GM23338 (cell line): ENCODE data around the gene FARS2. TPM values are rescaled to one million over a fixed set of nuclear protein-coding genes. Genes with fewer than 3 reads are reported as not detected.

ENCODE experiments used
- ATAC-seq: fragments of 200-7000 bp; cut with Tn5 transposase; 3 replicates; pipeline ENCODE4 v1.9.1; 2020
- DNase-seq: peaks from one replicate; pipeline ENCODE4 v3.0.0-alpha.2; 2015; ENCODE audit warnings: low spot score
- H2AFZ ChIP-seq: fragments of 200-600 bp; sonication (generic); 2 replicates; pipeline ENCODE4 v1.8.0; 2016; ENCODE audit warnings: antibody characterized with exemption, mild to moderate bottlenecking, moderate library complexity
- H3F3A ChIP-seq: fragments of 200-600 bp; sonication (generic); replicated peaks from 2 replicates; pipeline ENCODE4 v1.8.0; 2017; ENCODE audit warnings: antibody characterized with exemption, mixed run types, low read depth
- H3K27ac ChIP-seq: fragments of 200-600 bp; sonication (generic); 2 replicates; pipeline ENCODE4 v1.6.1; 2016; ENCODE audit warnings: low read depth
- H3K27me3 ChIP-seq: fragments of 200-600 bp; sonication (generic); 2 replicates; pipeline ENCODE4 v1.8.0; 2016; ENCODE audit warnings: mild to moderate bottlenecking, mixed run types, moderate library complexity; ENCODE audit not compliant: insufficient read depth
- H3K36me3 ChIP-seq: fragments of 200-600 bp; sonication (generic); 2 replicates; pipeline ENCODE4 v1.8.0; 2016; ENCODE audit warnings: mild to moderate bottlenecking; ENCODE audit not compliant: insufficient read depth
- H3K4me1 ChIP-seq: fragments of 200-600 bp; sonication (generic); 2 replicates; pipeline ENCODE4 v1.8.0; 2016; ENCODE audit warnings: mild to moderate bottlenecking, moderate library complexity; ENCODE audit not compliant: insufficient read depth
- H3K4me2 ChIP-seq: fragments of 200-600 bp; sonication (generic); 2 replicates; pipeline ENCODE4 v1.7.1; 2017; ENCODE audit warnings: mixed run types
- H3K4me3 ChIP-seq: fragments of 200-600 bp; sonication (generic); 2 replicates; pipeline ENCODE4 v1.6.1; 2016; ENCODE audit warnings: mixed run types
- H3K79me2 ChIP-seq: fragments of 200-600 bp; sonication (generic); replicated peaks from 2 replicates; pipeline ENCODE4 v1.8.0; 2017; ENCODE audit warnings: mild to moderate bottlenecking; ENCODE audit not compliant: insufficient read depth
- H3K9me2 ChIP-seq: fragments of 200-600 bp; sonication (generic); 2 replicates; pipeline ENCODE4 v1.8.0; 2017; ENCODE audit not compliant: insufficient read depth
- H4K20me1 ChIP-seq: fragments of 200-600 bp; sonication (generic); replicated peaks from 2 replicates; pipeline ENCODE4 v1.8.0; 2017; ENCODE audit warnings: mild to moderate bottlenecking; ENCODE audit not compliant: insufficient read depth
- H3K27ac Mint-ChIP-seq: 2 replicates; pipeline ENCODE4 v1.8.0; 2020; ENCODE audit warnings: inconsistent platforms, mild to moderate bottlenecking, moderate library complexity, mixed read lengths
- H3K27me3 Mint-ChIP-seq: 3 replicates; pipeline ENCODE4 v1.8.0; 2022; ENCODE audit warnings: low read depth, mild to moderate bottlenecking, moderate library complexity, mixed read lengths, inconsistent platforms; ENCODE audit not compliant: insufficient read depth, poor library complexity
- H3K36me3 Mint-ChIP-seq: 3 replicates; pipeline ENCODE4 v1.8.0; 2021; ENCODE audit warnings: low read depth, mild to moderate bottlenecking, inconsistent platforms, moderate library complexity, mixed read lengths
- H3K4me1 Mint-ChIP-seq: 3 replicates; pipeline ENCODE4 v1.8.0; 2020; ENCODE audit warnings: mild to moderate bottlenecking, inconsistent platforms, mixed read lengths
- H3K4me3 Mint-ChIP-seq: 3 replicates; pipeline ENCODE4 v1.8.0; 2021; ENCODE audit warnings: moderate library complexity, mild to moderate bottlenecking, inconsistent platforms, mixed read lengths
- H3K9me3 Mint-ChIP-seq: 3 replicates; pipeline ENCODE4 v1.8.0; 2020; ENCODE audit warnings: moderate library complexity, mild to moderate bottlenecking, inconsistent platforms, mixed read lengths
- CREB1 ChIP-seq: fragments of 250-450 bp; sonication (Bioruptor Pico); IDR thresholded peaks from 2 replicates; pipeline ENCODE4 v1.5.0; 2020; ENCODE audit warnings: low read depth, mild to moderate bottlenecking, moderate library complexity
- CTCF ChIP-seq, 2 experiments: fragments of 200-600 bp in 1 of 2; sonication (generic) in 1 of 2; conservative IDR thresholded peaks; 2 replicates each; pipeline versions ENCODE4 v1.5.1 to v1.6.1; 2016 to 2017; ENCODE audit warnings: antibody characterized with exemption in 2 of 2, low read depth in 2 of 2, mild to moderate bottlenecking in 2 of 2, moderate library complexity in 1 of 2
- EZH2 ChIP-seq: fragments of 200-600 bp; sonication (generic); IDR thresholded peaks from one replicate; pipeline ENCODE4 v1.8.0; 2017; ENCODE audit warnings: antibody characterized with exemption, mild to moderate bottlenecking, low read depth; ENCODE audit not compliant: unreplicated experiment
- EZH2phosphoT487 ChIP-seq: fragments of 200-600 bp; sonication (generic); IDR thresholded peaks from one replicate; pipeline ENCODE4 v1.8.1; 2018; ENCODE audit warnings: antibody characterized with exemption; ENCODE audit not compliant: unreplicated experiment
- JUNB ChIP-seq: IDR thresholded peaks from one replicate; pipeline ENCODE4 v1.6.1; 2016; ENCODE audit warnings: antibody characterized with exemption; ENCODE audit not compliant: unreplicated experiment
- NANOG ChIP-seq: IDR thresholded peaks from 2 replicates; pipeline ENCODE4 v1.6.1; 2016; ENCODE audit warnings: antibody characterized with exemption, borderline replicate concordance
- POLR2AphosphoS5 ChIP-seq: IDR thresholded peaks from 2 replicates; pipeline ENCODE4 v1.6.1; 2016; ENCODE audit warnings: antibody characterized with exemption, low read depth
- STAT1 ChIP-seq: IDR thresholded peaks from one replicate; pipeline ENCODE4 v1.6.1; 2016; ENCODE audit warnings: antibody characterized with exemption; ENCODE audit not compliant: unreplicated experiment
- ZNF114 ChIP-seq: fragments of 250-450 bp; sonication (Bioruptor Pico); IDR thresholded peaks from 2 replicates; pipeline ENCODE4 v1.5.0; 2020; ENCODE audit warnings: mild to moderate bottlenecking, moderate library complexity
- ZNF331 ChIP-seq: fragments of 250-450 bp; sonication (Bioruptor Pico); IDR thresholded peaks from 2 replicates; pipeline ENCODE4 v1.5.0; 2020; ENCODE audit warnings: low read depth, mild to moderate bottlenecking, moderate library complexity
- ZNF462 ChIP-seq: fragments of 250-450 bp; sonication (Bioruptor Pico); IDR thresholded peaks from 2 replicates; pipeline ENCODE4 v1.5.0; 2020; ENCODE audit warnings: mild to moderate bottlenecking, moderate library complexity
- polyA plus RNA-seq: library from polyadenylated mRNA; unstranded; fragments of >200 nt; fragmentation: Nextera tagmentation; extraction: Ambion mirVana; gene quantifications from 2 replicates; pipeline ENCODE4 v1.2.1, GENCODE V29; 2016
- total RNA-seq: library from RNA; depleted of rRNA; stranded (reverse); fragments of >200 nt; shearing (Covaris generic); gene quantifications from 2 replicates; pipeline ENCODE4 v1.2.3, GENCODE V29; 2014
- TF ChIP-seq, protein P1 (sequence below): IDR thresholded peaks from one replicate; pipeline ENCODE4 v1.6.1; 2018; ENCODE audit warnings: antibody characterized with exemption; ENCODE audit not compliant: unreplicated experiment
- TF ChIP-seq, protein P2 (sequence below): IDR thresholded peaks from 2 replicates; pipeline ENCODE4 v1.6.1; 2016; ENCODE audit warnings: antibody characterized with exemption

FARS2 gene
- total and polyA plus RNA-seq, 2 experiments from 2014 or later: 7.6 to 19.0 TPM

GRCh38 chr6:5570641-5571040 is 309.3 kb downstream of the FARS2 start:
- H3K4me2 ChIP-seq: no peak overlapping the region
- ATAC-seq (no peak), DNase-seq (no peak)
- H2AFZ ChIP-seq: no peak overlapping the region
- peaks cover 6% of the 10 kb centered on the region; the same call in 1 of the 3 replicates for H3K36me3 Mint-ChIP-seq
- H3K4me1 Mint-ChIP-seq: peaks cover 4% of the 10 kb centered on the region; the same call in 2 of the 3 replicates
- peaks cover 7% of the 10 kb centered on the region; the same call in 1 of the 2 replicates for H3K9me2 ChIP-seq
- peaks cover 6% of the 10 kb centered on the region; the same call in 2 of the 3 replicates for H3K9me3 Mint-ChIP-seq
- no peak overlapping the region for H3K4me3 Mint-ChIP-seq
- H3K79me2 ChIP-seq: no peaks in the 10 kb centered on the region
- no peaks in the 10 kb centered on the region for H3K27me3 Mint-ChIP-seq
- no peak overlapping the region for H3K27ac Mint-ChIP-seq
- no peaks in the 10 kb centered on the region for H3F3A ChIP-seq
- no peak overlapping the region for H3K4me3 ChIP-seq
- TF ChIP-seq, protein P1, sequence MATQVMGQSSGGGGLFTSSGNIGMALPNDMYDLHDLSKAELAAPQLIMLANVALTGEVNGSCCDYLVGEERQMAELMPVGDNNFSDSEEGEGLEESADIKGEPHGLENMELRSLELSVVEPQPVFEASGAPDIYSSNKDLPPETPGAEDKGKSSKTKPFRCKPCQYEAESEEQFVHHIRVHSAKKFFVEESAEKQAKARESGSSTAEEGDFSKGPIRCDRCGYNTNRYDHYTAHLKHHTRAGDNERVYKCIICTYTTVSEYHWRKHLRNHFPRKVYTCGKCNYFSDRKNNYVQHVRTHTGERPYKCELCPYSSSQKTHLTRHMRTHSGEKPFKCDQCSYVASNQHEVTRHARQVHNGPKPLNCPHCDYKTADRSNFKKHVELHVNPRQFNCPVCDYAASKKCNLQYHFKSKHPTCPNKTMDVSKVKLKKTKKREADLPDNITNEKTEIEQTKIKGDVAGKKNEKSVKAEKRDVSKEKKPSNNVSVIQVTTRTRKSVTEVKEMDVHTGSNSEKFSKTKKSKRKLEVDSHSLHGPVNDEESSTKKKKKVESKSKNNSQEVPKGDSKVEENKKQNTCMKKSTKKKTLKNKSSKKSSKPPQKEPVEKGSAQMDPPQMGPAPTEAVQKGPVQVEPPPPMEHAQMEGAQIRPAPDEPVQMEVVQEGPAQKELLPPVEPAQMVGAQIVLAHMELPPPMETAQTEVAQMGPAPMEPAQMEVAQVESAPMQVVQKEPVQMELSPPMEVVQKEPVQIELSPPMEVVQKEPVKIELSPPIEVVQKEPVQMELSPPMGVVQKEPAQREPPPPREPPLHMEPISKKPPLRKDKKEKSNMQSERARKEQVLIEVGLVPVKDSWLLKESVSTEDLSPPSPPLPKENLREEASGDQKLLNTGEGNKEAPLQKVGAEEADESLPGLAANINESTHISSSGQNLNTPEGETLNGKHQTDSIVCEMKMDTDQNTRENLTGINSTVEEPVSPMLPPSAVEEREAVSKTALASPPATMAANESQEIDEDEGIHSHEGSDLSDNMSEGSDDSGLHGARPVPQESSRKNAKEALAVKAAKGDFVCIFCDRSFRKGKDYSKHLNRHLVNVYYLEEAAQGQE: no peak
- TF ChIP-seq STAT1 (no peak), CREB1 (CRISPR knock-in tag) (no peak), EZH2 (no peak), ZNF331 (CRISPR knock-in tag) (no peak), ZNF114 (CRISPR knock-in tag) (no peak), CTCF (conservative IDR thresholded peaks at IDR 0.05; ENCODE audit: low read depth in 2 of 2) (no peak), JUNB (no peak), NANOG (no peak), POLR2AphosphoS5 (no peak), EZH2phosphoT487 (no peak), ZNF462 (CRISPR knock-in tag) (no peak)
- TF ChIP-seq, protein P2, sequence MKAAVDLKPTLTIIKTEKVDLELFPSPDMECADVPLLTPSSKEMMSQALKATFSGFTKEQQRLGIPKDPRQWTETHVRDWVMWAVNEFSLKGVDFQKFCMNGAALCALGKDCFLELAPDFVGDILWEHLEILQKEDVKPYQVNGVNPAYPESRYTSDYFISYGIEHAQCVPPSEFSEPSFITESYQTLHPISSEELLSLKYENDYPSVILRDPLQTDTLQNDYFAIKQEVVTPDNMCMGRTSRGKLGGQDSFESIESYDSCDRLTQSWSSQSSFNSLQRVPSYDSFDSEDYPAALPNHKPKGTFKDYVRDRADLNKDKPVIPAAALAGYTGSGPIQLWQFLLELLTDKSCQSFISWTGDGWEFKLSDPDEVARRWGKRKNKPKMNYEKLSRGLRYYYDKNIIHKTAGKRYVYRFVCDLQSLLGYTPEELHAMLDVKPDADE: no peak
- no peaks in the 10 kb centered on the region for H3K27me3 ChIP-seq
- H3K27ac ChIP-seq: no peak overlapping the region
- no peaks in the 10 kb centered on the region; the same call in 1 of the 2 replicates for H3K36me3 ChIP-seq
- no peaks in the 10 kb centered on the region for H4K20me1 ChIP-seq
- no peaks in the 10 kb centered on the region for H3K4me1 ChIP-seq
